Sigmoid colon (tissue), 7 donors: ENCODE measurements around the gene HEATR9. TPM values are rescaled to one million over a fixed set of nuclear protein-coding genes. Genes with fewer than 3 reads are reported as not detected.

Experiments
- DNase-seq: peaks from one replicate; pipeline ENCODE4 v3.0.0-alpha.2; 2019
- H3K27ac ChIP-seq, 4 donors: fragments of 200-600 bp; sonication (generic); one replicate each; pipeline ENCODE4 v1.5.1; 2016 to 2019; ENCODE audit warnings: mild to moderate bottlenecking in 1 of 4
- H3K27me3 ChIP-seq, 3 donors: fragments of 200-600 bp; sonication (generic); one replicate each; pipeline ENCODE4 v1.5.1; 2019; ENCODE audit warnings: mild to moderate bottlenecking in 1 of 3
- H3K36me3 ChIP-seq, 4 donors: fragments of 200-600 bp; sonication (generic); one replicate each; pipeline ENCODE4 v1.5.1; 2016 to 2019
- H3K4me1 ChIP-seq, 4 donors: fragments of 200-600 bp; sonication (generic); one replicate each; pipeline ENCODE4 v1.5.1; 2017 to 2019
- H3K4me3 ChIP-seq, 4 donors: fragments of 200-600 bp; sonication (generic); one replicate each; pipeline ENCODE4 v1.5.1; 2017 to 2019; ENCODE audit warnings: mild to moderate bottlenecking in 2 of 4, moderate library complexity in 1 of 4
- H3K9me3 ChIP-seq, 4 donors: fragments of 200-600 bp in 3 of 4; sonication (generic) in 3 of 4; one replicate each; pipeline versions ENCODE4 v1.5.1 to v1.6.1; 2013 to 2019
- EP300 ChIP-seq, 4 donors: sonication (generic); formaldehyde crosslinking; IDR thresholded peaks; one replicate each; pipeline ENCODE4 v1.6.1; 2017; ENCODE audit warnings: antibody characterized with exemption in 4 of 4
- POLR2A ChIP-seq, 2 donors: fragments of 450-650 bp; IDR thresholded peaks; one replicate each; pipeline ENCODE4 v1.6.1; 2016; ENCODE audit warnings: antibody characterized with exemption in 2 of 2, mild to moderate bottlenecking in 2 of 2, moderate library complexity in 2 of 2
- POLR2AphosphoS5 ChIP-seq, 4 donors: sonication (generic); formaldehyde crosslinking; IDR thresholded peaks; one replicate each; pipeline ENCODE4 v1.6.1; 2017; ENCODE audit warnings: antibody characterized with exemption in 4 of 4
- WGBS, 2 donors: extraction: QIAGEN DNeasy Blood & Tissue Kit; methylation state at CpG; one replicate each; pipeline ENCODE4 v1.1.7; 2013; 5-methylcytosine and 5-hydroxymethylcytosine counted together
- intact Hi-C: fragments of 100-400 bp; cut with DNase I; formaldehyde crosslinking; loops from one replicate; pipeline ENCODE4 v1.15.1; 2023
- polyA plus RNA-seq, 3 donors: library from polyadenylated mRNA; stranded (reverse); fragments of 200-250 nt; gene quantifications; one replicate each; pipeline ENCODE4 v1.2.3, GENCODE V29; 2013
- total RNA-seq, 4 donors: library from RNA; depleted of rRNA; stranded (reverse); fragments of >200 nt; gene quantifications; one replicate each; pipeline ENCODE4 v1.1.0, GENCODE V29; 2016
- TF ChIP-seq, protein P1 (sequence below), 4 experiments: fragments of 450-650 bp in 3 of 4; fragments of 200-600 bp in 1 of 4; IDR thresholded peaks; one replicate each; pipeline ENCODE4 v1.5.1; 2016 to 2019; ENCODE audit warnings: antibody characterized with exemption in 4 of 4, mild to moderate bottlenecking in 3 of 4, moderate library complexity in 2 of 4
- donor health status: healthy with polysubstance abuse.
- donor health status: Bipolar disorder and iron deficiency.
- donor health status: healthy.

HEATR9 gene
- total and polyA plus RNA-seq, 7 donors = 0.06 TPM; not detected in 6

GRCh38 chr17:35889818-35890773 lies 21.4 kb upstream of the HEATR9 start:
- H3K27ac ChIP-seq = no peak overlapping the region
- H3K9me3 ChIP-seq = no peaks in the 10 kb centered on the region
- no peak for DNase-seq
- no peaks in the 10 kb centered on the region for H3K27me3 ChIP-seq
- 78 to 81% methylated on average over 2 of the region's 2 CpGs for WGBS, 2 donors
- no peaks in the 10 kb centered on the region for H3K4me1 ChIP-seq
- H3K36me3 ChIP-seq = no peaks in the 10 kb centered on the region
- no peak overlapping the region for H3K4me3 ChIP-seq
- TF ChIP-seq EP300 (IDR thresholded peaks at IDR 0.05) (no peak), POLR2A (IDR thresholded peaks at IDR 0.05) (no peak), POLR2AphosphoS5 (IDR thresholded peaks at IDR 0.05) (no peak)
- TF ChIP-seq, protein P1, sequence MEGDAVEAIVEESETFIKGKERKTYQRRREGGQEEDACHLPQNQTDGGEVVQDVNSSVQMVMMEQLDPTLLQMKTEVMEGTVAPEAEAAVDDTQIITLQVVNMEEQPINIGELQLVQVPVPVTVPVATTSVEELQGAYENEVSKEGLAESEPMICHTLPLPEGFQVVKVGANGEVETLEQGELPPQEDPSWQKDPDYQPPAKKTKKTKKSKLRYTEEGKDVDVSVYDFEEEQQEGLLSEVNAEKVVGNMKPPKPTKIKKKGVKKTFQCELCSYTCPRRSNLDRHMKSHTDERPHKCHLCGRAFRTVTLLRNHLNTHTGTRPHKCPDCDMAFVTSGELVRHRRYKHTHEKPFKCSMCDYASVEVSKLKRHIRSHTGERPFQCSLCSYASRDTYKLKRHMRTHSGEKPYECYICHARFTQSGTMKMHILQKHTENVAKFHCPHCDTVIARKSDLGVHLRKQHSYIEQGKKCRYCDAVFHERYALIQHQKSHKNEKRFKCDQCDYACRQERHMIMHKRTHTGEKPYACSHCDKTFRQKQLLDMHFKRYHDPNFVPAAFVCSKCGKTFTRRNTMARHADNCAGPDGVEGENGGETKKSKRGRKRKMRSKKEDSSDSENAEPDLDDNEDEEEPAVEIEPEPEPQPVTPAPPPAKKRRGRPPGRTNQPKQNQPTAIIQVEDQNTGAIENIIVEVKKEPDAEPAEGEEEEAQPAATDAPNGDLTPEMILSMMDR (IDR thresholded peaks at IDR 0.05) = no peak
- intact Hi-C loops = no loop called here

- no peaks in the 10 kb centered on the region for H3K4me1 ChIP-seq
- TF ChIP-seq POLR2A (IDR thresholded peaks at IDR 0.05) = no peak
- TF ChIP-seq POLR2AphosphoS5 (IDR thresholded peaks at IDR 0.05) = no peak
- TF ChIP-seq, protein P1 (IDR thresholded peaks at IDR 0.05) = no peak
- no peak for TF ChIP-seq EP300 (IDR thresholded peaks at IDR 0.05)
- H3K27ac ChIP-seq = no peak overlapping the region
- no peaks in the 10 kb centered on the region for H3K9me3 ChIP-seq
- H3K4me3 ChIP-seq = no peak overlapping the region
- intact Hi-C loops = no loop called here
- H3K27me3 ChIP-seq = no peaks in the 10 kb centered on the region
- WGBS, 2 donors = 78% methylated on average over 2 of the region's 2 CpGs
- DNase-seq = no peak
- H3K36me3 ChIP-seq = no peaks in the 10 kb centered on the region
These were observed 20.6 kb upstream of the HEATR9 start for GRCh38 chr17:35889241-35889640.

- no peaks in the 10 kb centered on the region for H3K9me3 ChIP-seq
- H3K27me3 ChIP-seq = no peaks in the 10 kb centered on the region
- H3K4me3 ChIP-seq = no peak within 1 kb of the TSS
- H3K4me1 ChIP-seq = no peaks in the 10 kb centered on the region
- H3K36me3 ChIP-seq = no peaks in the 10 kb centered on the region
- no peak within 1 kb of the TSS for H3K27ac ChIP-seq
- WGBS, 2 donors = 65 to 67% methylated on average over 11 of the region's 11 CpGs
- intact Hi-C loops = no loop called here
- TF ChIP-seq, protein P1 (IDR thresholded peaks at IDR 0.05) = no peak
- no peak for TF ChIP-seq EP300 (IDR thresholded peaks at IDR 0.05)
- no peak for TF ChIP-seq POLR2A (IDR thresholded peaks at IDR 0.05)
- no peak for TF ChIP-seq POLR2AphosphoS5 (IDR thresholded peaks at IDR 0.05)
- DNase-seq = no peak
These were observed 11.3 kb upstream of the HEATR9 start, which contains the start of gene CCL5 for GRCh38 chr17:35879773-35880654. Gene CCL5, minus strand, starts transcription at chr17:35880360.

GRCh38 chr17:35878361-35878760 lies 9.7 kb upstream of the HEATR9 start:
- Histone ChIP-seq H3K4me3 (no peak overlapping the region), H3K27me3 (no peaks in the 10 kb centered on the region), H3K36me3 (no peaks in the 10 kb centered on the region), H3K27ac (no peak overlapping the region), H3K9me3 (no peaks in the 10 kb centered on the region), H3K4me1 (no peaks in the 10 kb centered on the region)
- WGBS, 2 donors = 61 to 70% methylated on average over 4 of the region's 4 CpGs
- no peak for DNase-seq
- TF ChIP-seq POLR2AphosphoS5 (IDR thresholded peaks at IDR 0.05) (no peak), EP300 (IDR thresholded peaks at IDR 0.05) (no peak), POLR2A (IDR thresholded peaks at IDR 0.05) (no peak)
- TF ChIP-seq, protein P1 (IDR thresholded peaks at IDR 0.05) = no peak
- intact Hi-C loops = no loop called here
